GM21360 (cell line): Measurements from ENCODE around the gene SPEG.

Experiments used
- ATAC-seq: cut with Tn5 transposase; IDR thresholded peaks from one replicate; pipeline ENCODE4 v1.9.1; 2021; ENCODE audit warnings: mild to moderate bottlenecking, moderate library complexity; ENCODE audit not compliant: unreplicated experiment

SPEG gene

DNA sequence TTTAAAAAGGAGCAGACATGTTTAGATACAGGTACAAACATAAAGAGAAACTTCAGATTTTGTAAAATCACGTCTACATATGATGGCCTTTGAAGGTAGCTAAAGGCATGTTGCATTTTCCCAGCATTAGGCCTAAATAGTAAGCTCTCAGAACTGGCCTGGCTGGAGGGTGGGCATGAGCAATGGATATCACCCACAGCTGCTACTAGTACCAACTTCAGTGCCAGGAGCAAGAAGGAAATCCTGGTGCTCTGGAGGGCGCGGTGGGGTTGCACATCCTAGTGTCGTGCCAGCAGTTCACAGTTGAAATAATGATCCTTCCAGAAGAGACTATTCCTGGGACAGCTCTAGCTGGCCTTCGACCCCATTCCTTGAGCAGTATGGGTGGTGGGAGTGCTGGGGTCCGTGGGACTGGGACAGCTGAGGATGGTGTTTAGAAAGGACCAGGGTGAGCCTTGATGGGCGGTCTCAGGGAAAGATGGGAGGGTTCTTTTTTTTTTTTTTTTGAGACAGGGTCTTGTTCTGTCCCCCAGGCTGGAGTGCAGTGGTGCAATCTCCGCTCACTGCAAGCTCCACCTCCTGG, 11.6 kb upstream of the SPEG start:
- ATAC-seq: no peak

DNA sequence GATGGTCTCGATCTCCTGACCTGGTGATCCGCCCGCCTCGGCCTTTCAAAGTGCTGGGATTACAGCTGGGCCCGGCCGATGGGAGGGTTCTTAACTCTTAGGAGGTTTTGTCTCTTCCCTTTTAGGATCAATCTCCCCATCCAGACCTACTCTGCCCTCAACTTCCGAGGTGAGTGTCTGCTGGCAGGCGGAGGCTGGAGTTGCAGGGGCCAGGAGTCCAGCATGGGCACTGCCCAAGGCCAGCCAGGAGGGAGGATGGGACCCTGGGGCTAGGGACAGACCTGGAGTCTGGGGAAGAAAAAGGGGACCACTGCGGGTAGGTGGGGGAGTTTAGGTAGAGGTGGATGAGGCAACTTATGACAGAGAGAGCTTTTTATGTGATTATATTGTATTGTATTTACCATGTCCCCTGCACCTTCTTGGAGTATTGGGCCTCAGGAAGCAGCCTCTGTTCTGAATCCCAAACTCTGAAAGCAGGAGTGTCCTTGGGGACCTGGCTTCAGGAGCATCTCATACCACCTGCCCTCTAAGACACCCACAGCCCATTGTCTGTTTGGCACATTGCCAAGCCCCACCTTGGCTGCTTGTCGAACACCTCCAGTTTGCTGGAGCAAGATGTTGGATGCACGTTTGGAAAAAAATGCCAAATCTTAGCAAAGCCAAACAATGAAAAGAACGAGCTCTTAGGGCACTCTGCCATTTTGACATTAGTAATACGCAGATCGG, 10.8 kb upstream of the SPEG start:
- no peak for ATAC-seq

GRCh38 chr2:219425238-219426067, 9.2 kb upstream of the SPEG start:
- ATAC-seq: no peak

DNA sequence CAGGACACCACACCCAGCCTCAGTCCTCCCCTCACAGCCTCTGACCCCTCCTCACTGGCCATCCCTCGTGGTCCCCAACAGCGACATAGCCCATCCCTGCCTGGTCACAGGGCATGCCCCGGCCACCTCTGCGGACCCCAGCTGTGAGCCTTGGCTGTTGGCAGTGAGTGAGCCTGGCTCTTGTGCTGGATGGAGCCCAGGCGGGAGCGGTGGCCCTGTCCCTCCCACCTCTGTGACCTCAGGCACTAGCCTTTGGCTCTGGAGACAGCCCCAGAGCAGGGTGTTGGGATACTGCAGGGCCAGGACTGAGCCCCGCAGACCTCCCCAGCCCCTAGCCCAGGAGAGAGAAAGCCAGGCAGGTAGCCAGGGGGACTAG, 8.6 kb upstream of the SPEG start:
- no peak for ATAC-seq

DNA sequence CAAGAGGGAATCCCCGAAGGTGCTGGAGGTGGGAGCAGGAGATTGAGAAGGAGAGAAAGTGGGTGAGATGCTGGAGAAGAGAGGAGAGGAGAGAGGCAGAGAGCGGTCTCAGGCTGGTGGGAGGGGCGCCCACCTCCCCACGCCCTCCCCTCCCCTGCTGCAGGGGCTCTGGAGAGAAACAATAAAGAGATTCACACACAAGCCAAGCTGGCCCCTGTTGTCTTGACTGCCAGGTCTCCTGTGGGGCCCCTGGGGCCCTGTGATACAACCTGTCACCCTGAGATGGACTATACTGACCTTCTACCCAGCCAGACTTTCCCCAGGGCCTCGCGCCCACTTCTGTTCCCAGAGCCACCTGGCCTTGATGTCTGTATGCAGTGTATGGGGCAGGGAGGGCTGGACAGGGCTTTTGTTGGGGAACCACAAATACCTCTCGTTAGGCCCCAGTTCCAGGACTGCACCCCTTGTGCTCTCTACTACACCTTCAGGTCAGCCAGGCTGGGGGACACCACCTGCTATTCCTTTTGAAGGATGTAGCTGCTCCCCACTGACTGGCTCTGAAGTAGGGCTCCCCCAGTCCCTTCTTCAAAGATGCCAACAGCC, 8.0 kb upstream of the SPEG start:
- ATAC-seq: no peak

DNA sequence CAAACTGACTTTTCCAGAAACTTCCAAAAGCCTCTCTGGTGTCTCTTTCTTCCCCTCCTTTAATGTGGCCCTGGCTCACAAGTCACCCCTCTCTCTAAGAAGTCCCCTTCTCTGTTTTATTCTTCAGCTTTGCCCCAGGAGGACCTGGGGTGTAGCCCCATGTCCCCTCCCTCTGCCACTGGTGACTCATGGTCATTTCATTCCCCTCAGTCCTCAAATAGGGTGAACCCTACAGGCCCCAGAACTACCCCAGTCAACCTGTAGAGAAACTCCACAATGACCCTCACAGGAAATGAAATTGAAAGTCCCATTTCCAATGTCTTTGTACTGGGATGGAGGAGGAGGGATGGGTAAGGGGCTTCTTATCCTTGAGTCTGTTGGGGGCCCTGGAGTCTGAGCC, 6.2 kb upstream of the SPEG start:
- no peak for ATAC-seq

DNA sequence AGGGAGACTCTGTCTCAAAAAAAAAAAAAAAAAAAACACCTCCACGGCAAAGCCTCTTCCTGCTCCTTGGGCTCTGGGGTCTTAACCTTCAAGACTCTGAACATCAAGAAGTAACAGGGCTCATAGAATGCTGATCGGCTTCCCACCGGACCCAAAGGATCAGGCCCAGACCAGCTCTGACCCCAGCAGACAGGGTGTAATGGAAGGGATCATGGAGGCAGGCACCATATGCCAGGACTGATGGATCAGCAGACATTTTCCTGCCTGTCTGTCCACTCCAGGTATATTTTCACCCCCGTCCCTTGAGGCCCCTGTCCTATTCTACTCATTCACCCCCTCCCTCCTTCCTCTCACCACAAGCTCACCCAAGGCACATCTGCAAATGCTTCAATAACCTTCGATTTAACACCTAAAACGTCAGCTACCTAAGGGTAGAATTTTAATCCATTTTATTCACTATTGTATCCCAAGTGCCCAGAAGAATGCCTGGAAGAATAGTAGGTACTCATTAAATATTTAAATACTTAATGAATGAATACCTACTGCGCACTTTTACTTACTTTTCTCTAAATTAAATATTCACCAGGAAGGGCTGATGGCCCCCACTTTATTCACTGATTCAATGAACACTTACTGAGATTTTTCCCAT, 4.6 kb upstream of the SPEG start:
- no peak for ATAC-seq

DNA sequence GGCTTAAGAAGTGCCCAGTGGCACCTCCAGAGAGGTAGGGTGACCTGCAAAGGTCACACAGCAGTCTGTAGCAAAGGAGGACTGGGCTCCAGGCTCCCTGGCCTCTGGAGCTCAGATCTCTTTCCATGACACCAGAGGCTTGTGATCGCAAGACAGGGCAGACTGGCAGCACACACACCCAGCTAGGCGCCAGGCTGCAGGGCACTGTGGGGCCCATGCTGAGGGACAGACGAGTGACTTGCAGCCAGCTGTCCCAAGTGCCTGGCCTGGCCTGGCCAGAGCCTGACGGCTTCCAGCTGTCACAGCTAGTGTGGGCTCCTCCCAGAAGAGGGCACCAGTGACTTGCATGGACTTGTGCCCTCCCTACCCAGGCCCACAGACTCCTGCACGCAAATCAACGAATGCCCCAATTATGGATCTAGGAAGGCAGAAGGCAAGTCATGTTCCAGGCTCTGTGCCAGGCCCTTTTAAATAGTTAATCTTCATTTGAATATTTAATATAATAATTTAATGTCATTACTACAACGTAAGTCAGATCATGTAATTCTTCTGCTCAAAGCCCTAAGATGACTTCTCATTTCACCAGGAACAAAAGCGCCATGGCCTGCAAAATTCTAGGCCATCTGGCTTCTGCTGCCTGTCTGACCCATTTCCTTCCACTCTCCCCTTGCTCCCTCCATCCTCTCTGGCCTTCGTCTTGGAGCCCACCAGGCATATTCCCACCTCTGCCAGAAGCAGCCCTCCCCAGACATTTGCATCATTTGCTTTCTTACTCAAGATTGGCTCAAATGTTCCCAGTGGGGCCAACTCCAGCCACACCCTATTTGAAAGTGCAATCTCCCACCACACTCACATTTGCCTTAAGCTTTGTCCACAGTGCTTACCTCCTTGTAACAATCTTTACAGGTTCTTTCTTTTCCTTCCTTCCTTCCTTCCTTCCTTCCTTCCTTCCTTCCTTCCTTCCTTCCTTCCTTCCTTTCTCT, 3.7 kb upstream of the SPEG start:
- ATAC-seq: no peak

- ATAC-seq: no peak
Observed at GRCh38 chr2:219433666-219434467, 776 bp upstream of the SPEG start.

GRCh38 chr2:219434468-219434717, 250 bp upstream of the SPEG start:
- ATAC-seq: no peak

DNA sequence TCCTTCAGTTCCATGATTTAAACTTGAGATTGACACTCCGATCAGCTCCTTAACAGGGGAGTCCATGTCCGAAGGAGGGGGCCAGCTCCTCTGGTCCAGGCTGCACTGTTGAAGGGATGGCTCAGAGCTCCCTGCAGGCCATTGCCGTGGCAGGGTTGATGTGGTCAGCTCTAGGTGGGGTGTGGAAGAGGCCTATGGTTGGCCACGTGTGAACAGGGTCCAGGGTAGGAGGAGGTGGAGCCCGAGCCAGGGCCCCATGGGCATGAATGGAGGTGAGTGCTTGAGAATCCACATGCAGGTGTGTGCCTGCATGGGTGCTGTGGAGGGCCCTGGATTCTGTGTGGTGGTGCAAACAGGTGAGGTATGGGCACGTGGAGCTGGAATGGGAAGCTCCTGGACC, 1.1 kb downstream of the SPEG start:
- ATAC-seq: no peak

DNA sequence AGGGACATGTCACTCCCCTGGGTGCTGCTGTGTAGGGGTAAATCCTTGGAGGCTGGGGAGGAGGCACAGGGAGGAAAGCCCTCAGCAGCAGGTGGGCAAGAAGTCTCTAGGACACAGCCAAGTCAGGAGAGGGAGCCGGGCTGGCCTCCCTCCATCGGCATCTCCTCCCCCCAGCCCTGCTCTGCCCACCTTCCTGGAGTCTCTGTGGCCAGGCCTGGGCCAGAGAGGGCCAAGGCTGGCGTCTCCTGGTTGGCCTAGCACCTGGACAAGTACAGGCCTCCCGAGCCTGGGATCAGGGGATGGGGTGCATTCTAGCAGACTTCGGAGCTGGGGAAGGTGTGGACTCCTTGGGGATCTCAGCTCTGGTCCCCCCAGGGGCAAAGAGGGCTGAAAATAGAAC, 1.8 kb downstream of the SPEG start:
- no peak for ATAC-seq

GRCh38 chr2:219437141-219437540, 2.5 kb downstream of the SPEG start:
- no peak for ATAC-seq

DNA sequence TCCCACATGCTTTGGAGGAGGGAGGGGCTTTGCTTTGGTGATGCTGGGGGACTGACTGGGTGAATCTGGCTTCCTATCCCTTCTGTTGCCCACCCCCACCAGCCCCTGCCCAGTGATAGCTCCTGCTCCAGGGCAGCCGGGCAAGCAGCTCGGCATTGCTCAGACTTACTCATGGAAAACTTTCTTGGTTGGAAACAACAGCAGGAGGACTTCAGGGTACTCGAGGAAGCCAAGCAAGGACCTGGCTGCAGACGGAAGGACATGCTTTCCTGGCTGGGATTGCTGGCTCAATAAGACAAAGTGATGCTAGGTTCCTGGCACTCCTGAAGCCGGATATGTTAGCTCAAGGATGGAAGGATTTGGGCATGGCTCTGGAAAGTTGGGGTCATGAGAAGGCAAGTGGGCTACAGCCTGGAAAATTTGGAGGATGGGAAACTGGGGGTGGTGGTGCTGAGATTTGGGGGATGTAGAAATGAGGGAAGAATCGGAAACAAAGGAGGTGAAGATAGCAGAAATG, 3.1 kb downstream of the SPEG start:
- ATAC-seq: no peak

DNA sequence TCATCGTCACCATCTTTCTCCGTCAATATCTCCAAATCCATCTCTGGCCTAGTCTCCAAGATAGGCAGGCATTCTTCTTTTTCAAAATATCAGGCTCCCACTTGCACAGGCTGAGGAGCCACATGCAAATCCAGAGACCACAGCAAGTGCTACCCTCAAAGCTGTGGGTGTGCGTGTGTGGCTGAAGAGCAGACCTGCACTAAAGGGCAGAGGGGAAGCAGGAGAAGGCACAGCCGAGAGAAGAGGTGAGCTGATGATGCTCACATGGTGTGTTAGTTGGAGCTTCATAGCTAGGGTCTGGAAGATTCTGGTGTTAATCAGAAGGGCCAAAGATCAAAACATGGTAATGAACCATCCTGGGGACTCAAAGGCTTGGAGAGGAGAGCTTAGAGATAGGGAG, 3.8 kb downstream of the SPEG start:
- no peak for ATAC-seq

DNA sequence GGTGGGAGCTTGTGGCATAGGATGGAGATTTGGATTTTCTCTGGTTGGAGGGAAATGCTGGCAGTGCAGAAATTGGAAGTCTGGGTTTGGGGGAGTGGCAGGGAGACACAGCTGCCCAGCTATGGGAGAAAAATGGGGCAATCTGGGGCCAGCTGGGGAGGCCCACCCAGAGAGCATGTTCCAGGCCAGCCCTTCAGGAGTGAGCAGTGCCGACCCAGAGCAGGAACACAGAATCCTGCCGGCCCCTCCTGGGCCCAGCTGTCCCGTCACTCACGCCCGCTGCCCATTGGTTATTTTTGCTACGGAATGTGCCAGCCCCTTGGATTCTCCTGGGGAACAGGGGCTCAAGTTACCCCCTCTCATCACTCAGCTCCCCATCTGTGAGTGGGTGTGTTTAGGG, 4.9 kb downstream of the SPEG start:
- ATAC-seq: no peak

- no peak for ATAC-seq
Observed at GRCh38 chr2:219440388-219441256, 6.0 kb downstream of the SPEG start.
